Activated naive CD8-positive, alpha-beta T cell treated with anti-CD3 and anti-CD28 coated beads for 36 hours (primary cell): ENCODE measurements around the gene MTTP. TPM values are rescaled to one million over a fixed set of nuclear protein-coding genes. Genes with fewer than 3 reads are reported as not detected.
"Not testable (repeated sequence)": the region's sequence is repeated elsewhere in the genome, so short reads cannot be mapped to it uniquely, and the experiment has no call there.

ENCODE experiments used
- DNase-seq: peaks from one replicate; pipeline ENCODE4 v3.0.0; 2021
- H3K27ac Mint-ChIP-seq: one replicate; pipeline ENCODE4 v1.8.0; 2022; ENCODE audit warnings: mild to moderate bottlenecking, moderate library complexity, mixed read lengths
- H3K27me3 Mint-ChIP-seq: one replicate; pipeline ENCODE4 v1.8.0; 2022; ENCODE audit warnings: mild to moderate bottlenecking, mixed read lengths
- H3K36me3 Mint-ChIP-seq: one replicate; pipeline ENCODE4 v1.8.0; 2021; ENCODE audit warnings: mild to moderate bottlenecking, mixed read lengths
- H3K4me1 Mint-ChIP-seq: one replicate; pipeline ENCODE4 v1.8.0; 2021; ENCODE audit warnings: mixed read lengths
- H3K4me3 Mint-ChIP-seq: one replicate; pipeline ENCODE4 v1.8.0; 2022; ENCODE audit warnings: mild to moderate bottlenecking, moderate library complexity, mixed read lengths
- H3K9me3 Mint-ChIP-seq: one replicate; pipeline ENCODE4 v1.8.0; 2022; ENCODE audit warnings: mixed read lengths
- total RNA-seq, 2 experiments: library from RNA; stranded (reverse); gene quantifications; one replicate each; pipeline ENCODE4 v1.2.3, GENCODE V29; 2021

The MTTP gene
- under 1 TPM; 0.34 to 0.47 TPM for total RNA-seq

DNA sequence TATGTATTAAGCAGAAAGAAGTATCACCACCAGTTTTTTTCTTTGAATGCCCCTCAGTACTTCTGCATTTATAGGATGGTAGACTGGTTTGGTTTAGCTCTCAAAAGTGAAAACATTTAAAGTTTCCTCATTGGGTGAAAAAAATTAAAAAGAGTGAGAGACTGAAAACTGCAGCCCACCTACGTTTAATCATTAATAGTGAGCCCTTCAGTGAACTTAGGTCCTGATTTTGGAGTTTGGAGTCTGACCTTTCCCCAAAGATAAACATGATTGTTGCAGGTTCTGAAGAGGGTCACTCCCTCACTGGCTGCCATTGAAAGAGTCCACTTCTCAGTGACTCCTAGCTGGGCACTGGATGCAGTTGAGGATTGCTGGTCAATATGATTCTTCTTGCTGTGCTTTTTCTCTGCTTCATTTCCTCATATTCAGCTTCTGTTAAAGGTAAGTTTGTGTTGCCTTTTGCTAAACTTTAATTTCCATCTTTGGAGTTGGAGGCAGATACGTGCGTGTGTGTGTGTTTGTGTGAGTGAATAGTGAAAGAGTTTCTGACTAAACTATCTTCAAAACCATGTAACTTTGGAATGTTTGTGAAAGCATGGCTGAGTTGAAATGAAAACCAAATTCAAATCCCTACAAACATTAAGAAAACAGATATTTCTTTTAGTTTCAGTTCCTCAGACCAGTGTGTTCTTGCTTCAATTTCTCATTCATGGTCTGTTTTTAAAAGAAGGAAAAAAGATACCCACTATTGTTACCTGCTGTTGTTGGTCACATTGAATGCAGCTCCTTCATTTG is at the start of gene MTTP:
MTTP (plus strand) TSS at position 295 of the 795 bp plus-strand sequence; CDS start at position 381, 86 bp downstream.
- no peak within 1 kb of the TSS for H3K27ac Mint-ChIP-seq
- no peaks in the 10 kb centered on the region for H3K36me3 Mint-ChIP-seq

GRCh38 chr4:99529228-99529627 is 45.4 kb upstream of the MTTP start:
- peaks cover 17% of the 10 kb centered on the region for H3K27me3 Mint-ChIP-seq
- H3K36me3 Mint-ChIP-seq: no peaks in the 10 kb centered on the region
- H3K27ac Mint-ChIP-seq: no peak overlapping the region
- DNase-seq: no peak
- H3K9me3 Mint-ChIP-seq: no peaks in the 10 kb centered on the region
- H3K4me3 Mint-ChIP-seq: no peak overlapping the region
- H3K4me1 Mint-ChIP-seq: peaks cover 3% of the 10 kb centered on the region

More for the DNA sequence above, at the start of gene MTTP:
- H3K4me3 Mint-ChIP-seq: no peak within 1 kb of the TSS
- peaks cover 35% of the 10 kb centered on the region for H3K27me3 Mint-ChIP-seq
- H3K4me1 Mint-ChIP-seq: no peaks in the 10 kb centered on the region
- H3K9me3 Mint-ChIP-seq: no peaks in the 10 kb centered on the region
- DNase-seq: no peak

DNA sequence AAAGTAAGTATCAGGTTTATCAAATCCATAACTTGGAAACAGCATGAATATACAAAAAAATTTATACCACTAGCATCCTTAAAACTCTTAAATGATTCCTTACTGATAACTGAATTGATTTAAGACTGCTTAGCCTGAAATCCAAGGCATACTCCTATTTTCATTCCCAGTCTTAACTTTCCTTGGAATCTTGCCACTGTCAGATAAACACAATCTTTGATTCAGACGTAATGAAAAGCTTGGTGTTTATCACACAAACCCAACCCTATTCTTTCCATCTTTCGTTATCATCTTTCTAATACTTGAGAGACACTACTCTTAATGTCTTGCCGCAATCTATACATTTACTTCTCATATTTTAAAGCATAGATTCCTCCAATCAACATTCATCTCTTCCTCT is 44.7 kb upstream of the MTTP start:
- H3K36me3 Mint-ChIP-seq: no peaks in the 10 kb centered on the region
- H3K27ac Mint-ChIP-seq: no peak overlapping the region
- H3K9me3 Mint-ChIP-seq: no peaks in the 10 kb centered on the region
- H3K4me3 Mint-ChIP-seq: no peak overlapping the region
- peaks cover 17% of the 10 kb centered on the region for H3K27me3 Mint-ChIP-seq
- H3K4me1 Mint-ChIP-seq: peaks cover 3% of the 10 kb centered on the region
- DNase-seq: no peak

DNA sequence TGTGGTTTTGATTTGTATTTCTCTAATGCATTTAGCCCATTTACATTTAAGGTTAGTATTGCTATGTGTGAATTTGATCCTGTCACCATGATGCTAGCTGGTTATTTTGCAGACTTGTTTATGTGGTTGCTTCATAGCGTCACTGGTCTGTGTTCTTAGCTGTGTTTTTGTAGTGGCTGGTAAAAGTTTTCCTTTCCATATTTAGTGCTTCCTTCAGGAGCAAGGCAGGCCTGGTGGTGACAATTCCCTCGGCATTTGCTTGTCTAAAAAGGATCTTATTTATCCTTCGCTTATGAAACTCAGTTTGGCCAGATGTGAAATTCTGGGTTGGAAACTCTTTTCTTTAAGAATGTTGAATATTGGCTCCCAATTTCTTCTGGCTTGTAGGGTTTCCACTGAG is 39.9 kb upstream of the MTTP start:
- H3K4me1 Mint-ChIP-seq: not testable (repeated sequence)

GRCh38 chr4:99536271-99536670 is 38.4 kb upstream of the MTTP start:
- Mint-ChIP-seq H3K36me3 (no peaks in the 10 kb centered on the region), H3K9me3 (no peaks in the 10 kb centered on the region), H3K4me1 (peaks cover 3% of the 10 kb centered on the region), H3K27me3 (peaks cover 3% of the 10 kb centered on the region), H3K27ac (no peak overlapping the region), H3K4me3 (no peak overlapping the region)
- no peak for DNase-seq

More for the DNA sequence above, 39.9 kb upstream of the MTTP start:
- not testable (repeated sequence) for H3K27ac Mint-ChIP-seq, H3K4me3 Mint-ChIP-seq, H3K27me3 Mint-ChIP-seq, H3K36me3 Mint-ChIP-seq, DNase-seq, H3K9me3 Mint-ChIP-seq

DNA sequence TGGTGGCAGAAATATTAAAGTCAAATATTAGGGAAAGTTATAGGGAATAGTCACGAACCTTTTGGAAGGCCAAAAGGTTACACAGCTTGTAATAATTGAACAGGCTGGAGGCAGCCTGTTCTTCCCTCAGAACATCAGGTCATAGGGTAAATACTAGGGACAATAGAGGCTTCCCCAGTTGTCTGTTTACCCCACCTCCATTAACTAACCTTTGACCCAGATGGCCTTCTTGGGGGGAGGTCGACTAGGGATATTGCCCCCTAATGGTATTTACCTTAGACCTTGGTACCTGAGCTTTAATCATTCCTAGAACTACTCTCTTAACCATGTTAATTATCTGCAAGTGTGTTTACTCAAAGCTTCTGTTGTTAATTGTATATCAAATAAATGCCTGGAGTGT is 37.8 kb upstream of the MTTP start:
- H3K27ac Mint-ChIP-seq: no peak overlapping the region

GRCh38 chr4:99537674-99538073 is 37.0 kb upstream of the MTTP start:
- Mint-ChIP-seq H3K4me1 (peaks cover 3% of the 10 kb centered on the region), H3K9me3 (peaks cover 2% of the 10 kb centered on the region), H3K36me3 (no peaks in the 10 kb centered on the region), H3K27ac (no peak overlapping the region), H3K4me3 (no peak overlapping the region), H3K27me3 (no peaks in the 10 kb centered on the region)
- no peak for DNase-seq

More for the DNA sequence above, 37.8 kb upstream of the MTTP start:
- Mint-ChIP-seq H3K9me3 (no peaks in the 10 kb centered on the region), H3K4me1 (peaks cover 3% of the 10 kb centered on the region), H3K27me3 (no peaks in the 10 kb centered on the region), H3K36me3 (no peaks in the 10 kb centered on the region), H3K4me3 (no peak overlapping the region)
- DNase-seq: no peak

DNA sequence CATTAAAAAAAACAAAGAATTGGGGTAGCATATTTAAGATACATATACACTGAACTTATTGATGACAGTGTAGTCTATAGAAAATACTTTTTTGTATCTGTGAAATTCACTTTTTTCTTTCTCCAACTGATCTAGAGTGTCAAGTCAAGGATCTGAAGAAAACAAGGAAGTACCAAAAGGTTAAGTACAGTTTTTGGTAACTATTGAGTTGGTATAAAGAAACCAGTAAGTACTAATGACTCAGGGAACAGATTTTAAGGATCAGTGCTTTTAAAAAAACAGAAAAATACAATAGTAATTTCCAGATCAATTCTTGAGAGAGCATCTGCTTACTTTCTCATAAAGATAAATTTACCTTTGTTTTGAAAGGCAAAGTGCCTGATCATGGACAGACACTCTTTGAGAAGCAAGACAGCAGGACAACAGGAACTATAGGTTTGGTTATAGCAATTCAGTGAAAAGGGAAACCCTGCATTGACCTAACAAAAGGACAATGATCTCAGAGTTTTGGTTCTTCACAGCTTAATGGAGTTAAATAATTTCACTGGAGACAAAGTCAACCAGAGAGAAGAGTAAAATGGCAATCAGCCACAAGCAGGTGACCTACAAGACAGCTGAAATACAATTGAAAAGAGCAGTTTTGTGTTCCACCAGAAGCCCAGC is 34.2 kb upstream of the MTTP start:
- Mint-ChIP-seq H3K27me3 (no peaks in the 10 kb centered on the region), H3K36me3 (peaks cover 10% of the 10 kb centered on the region), H3K27ac (no peak overlapping the region), H3K4me3 (no peak overlapping the region), H3K4me1 (peaks cover 3% of the 10 kb centered on the region), H3K9me3 (peaks cover 4% of the 10 kb centered on the region)
- DNase-seq: no peak

DNA sequence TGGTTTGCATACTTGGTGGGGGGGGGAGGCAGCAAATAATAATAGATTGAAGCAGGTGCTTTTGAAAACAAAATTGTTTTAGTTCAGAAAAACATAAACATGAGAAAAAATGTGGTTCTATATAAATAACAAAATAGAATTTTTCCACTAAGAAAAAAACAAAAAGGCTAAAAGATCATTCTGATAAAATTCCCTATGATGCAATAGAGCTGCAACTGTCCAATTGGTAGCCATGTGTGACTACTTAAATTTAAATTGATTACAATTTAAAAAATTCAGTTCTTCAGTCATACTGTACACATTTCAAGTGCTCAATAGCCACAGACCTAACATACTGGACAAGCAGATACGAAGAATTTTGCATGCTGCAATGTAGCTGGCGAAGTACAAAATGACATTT is 21.8 kb upstream of the MTTP start:
- Mint-ChIP-seq H3K4me1 (no peaks in the 10 kb centered on the region), H3K27ac (no peak overlapping the region), H3K36me3 (peaks cover 6% of the 10 kb centered on the region), H3K9me3 (no peaks in the 10 kb centered on the region), H3K4me3 (no peak overlapping the region), H3K27me3 (no peaks in the 10 kb centered on the region)
- DNase-seq: no peak

DNA sequence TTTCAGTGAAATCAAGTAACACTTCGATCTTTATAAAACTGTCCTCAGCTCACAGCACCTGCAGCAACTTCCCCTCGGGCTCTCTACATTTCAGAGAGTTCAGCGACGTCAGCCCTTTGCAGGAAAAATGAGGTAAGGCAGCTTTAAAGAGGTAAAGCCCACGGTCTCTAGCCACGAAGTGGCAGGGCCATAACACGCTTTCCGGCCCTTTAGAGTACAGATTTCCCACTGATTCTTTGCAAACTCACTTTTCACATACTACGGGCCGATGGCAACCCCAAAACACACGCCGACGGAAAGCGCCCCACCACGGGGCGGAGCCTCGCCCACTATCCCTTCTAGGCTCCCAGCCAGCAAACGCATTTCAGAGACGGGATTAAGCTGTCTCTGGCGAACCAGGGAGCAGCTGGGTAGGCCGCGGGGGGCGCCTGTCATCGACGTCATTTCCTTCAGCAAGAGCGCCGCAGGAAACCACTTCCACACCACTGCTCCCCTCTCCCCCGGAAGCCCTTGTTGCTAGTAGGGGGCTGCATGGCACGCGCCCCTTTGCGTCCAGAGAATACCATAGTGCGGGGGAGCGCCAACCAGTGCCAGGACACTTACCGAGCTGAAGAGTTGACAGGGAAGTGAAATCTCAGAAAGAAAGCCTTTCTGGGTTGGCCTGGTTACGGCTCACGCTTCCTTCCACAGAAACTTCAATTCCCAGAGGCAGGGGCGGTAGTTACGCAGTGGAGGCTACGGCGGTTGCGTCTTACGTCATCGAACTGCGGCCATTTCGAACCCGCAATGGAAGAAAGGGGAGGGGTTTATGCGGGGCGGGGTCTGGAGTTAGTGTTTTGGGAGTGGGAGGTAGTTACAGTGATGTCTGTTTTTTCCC is 11.1 kb upstream of the MTTP start, which contains the start of gene TRMT10A:
TRMT10A (minus strand) TSS at position 730 of the 877 bp plus-strand sequence. CDS start 4,701 bp downstream, outside the sequence.
- H3K36me3 Mint-ChIP-seq: no peaks in the 10 kb centered on the region
- peak within 1 kb of the TSS; percentile 99 for H3K27ac Mint-ChIP-seq
- peaks cover 14% of the 10 kb centered on the region for H3K4me1 Mint-ChIP-seq
- peaks cover 21% of the 10 kb centered on the region for H3K27me3 Mint-ChIP-seq
- H3K4me3 Mint-ChIP-seq: peak within 1 kb of the TSS; percentile 93
- DNase-seq: peak; percentile 94
- H3K9me3 Mint-ChIP-seq: no peaks in the 10 kb centered on the region

GRCh38 chr4:99564921-99565320 is 9.7 kb upstream of the MTTP start:
- DNase-seq: no peak
- H3K4me1 Mint-ChIP-seq: peaks cover 14% of the 10 kb centered on the region
- H3K27ac Mint-ChIP-seq: no peak overlapping the region
- H3K9me3 Mint-ChIP-seq: no peaks in the 10 kb centered on the region
- peak overlapping the region; percentile 30 for H3K4me3 Mint-ChIP-seq
- no peaks in the 10 kb centered on the region for H3K36me3 Mint-ChIP-seq
- H3K27me3 Mint-ChIP-seq: peaks cover 29% of the 10 kb centered on the region

DNA sequence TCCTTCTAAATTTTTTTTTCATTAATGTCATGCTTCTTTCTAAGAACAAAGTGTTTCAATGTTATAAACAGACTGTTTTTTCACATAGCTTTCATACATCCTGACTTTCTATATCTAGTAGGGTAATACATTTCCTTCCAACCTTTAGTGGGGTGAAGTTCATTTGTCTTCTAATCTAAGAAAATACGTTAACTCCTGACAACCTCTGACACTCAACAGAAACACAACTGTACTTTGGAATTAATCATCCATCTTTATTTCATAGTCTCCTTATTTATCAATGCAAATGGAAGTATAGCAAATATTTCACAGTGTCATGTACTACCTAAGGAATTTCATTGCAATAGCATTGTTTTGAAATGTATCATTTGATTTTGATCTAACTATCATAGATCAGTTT is 2.7 kb upstream of the MTTP start:
- Mint-ChIP-seq H3K4me1 (no peaks in the 10 kb centered on the region), H3K9me3 (no peaks in the 10 kb centered on the region), H3K36me3 (no peaks in the 10 kb centered on the region), H3K27ac (no peak overlapping the region), H3K4me3 (no peak overlapping the region), H3K27me3 (peaks cover 47% of the 10 kb centered on the region)
- no peak for DNase-seq

GRCh38 chr4:99572527-99573240 is 1.9 kb upstream of the MTTP start:
- no peak for DNase-seq
- Mint-ChIP-seq H3K27ac (no peak overlapping the region), H3K4me1 (no peaks in the 10 kb centered on the region), H3K36me3 (no peaks in the 10 kb centered on the region), H3K9me3 (no peaks in the 10 kb centered on the region), H3K27me3 (peaks cover 41% of the 10 kb centered on the region), H3K4me3 (no peak overlapping the region)

DNA sequence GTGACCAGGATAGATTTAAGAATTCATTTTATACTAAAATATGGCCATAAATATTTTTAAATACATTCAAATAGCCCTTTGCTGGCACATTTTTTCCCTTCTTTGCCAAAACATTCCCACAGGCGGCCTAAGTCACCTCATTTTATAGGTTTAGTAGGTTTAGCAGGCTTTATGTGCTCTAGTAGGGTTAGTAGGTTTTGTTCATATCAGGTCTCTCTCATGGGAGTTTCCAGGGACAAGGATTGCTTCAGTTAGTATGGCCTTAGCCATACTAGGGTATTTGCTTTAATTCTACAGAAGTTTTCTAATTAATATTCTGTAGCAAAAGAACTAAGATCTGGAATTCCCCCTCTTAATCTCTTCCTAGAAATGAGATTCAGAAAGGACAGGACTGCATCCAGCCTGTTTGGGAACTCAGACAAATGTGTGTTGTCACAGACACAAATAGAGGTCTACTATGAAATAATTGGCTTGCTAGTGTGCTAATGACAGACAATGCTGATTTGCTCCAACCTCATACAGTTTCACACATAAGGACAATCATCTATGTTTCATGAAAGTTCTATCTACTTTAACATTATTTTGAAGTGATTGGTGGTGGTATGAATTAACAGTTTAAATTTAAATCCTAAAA is 772 bp upstream of the MTTP start:
- H3K4me3 Mint-ChIP-seq: no peak overlapping the region
- no peak for DNase-seq
- H3K9me3 Mint-ChIP-seq: no peaks in the 10 kb centered on the region
- no peaks in the 10 kb centered on the region for H3K4me1 Mint-ChIP-seq
- no peaks in the 10 kb centered on the region for H3K36me3 Mint-ChIP-seq
- peaks cover 33% of the 10 kb centered on the region for H3K27me3 Mint-ChIP-seq
- H3K27ac Mint-ChIP-seq: no peak overlapping the region
